ENCODE data around the gene SMYD3. TPM values are rescaled to one million over a fixed set of nuclear protein-coding genes. Genes with fewer than 3 reads are reported as not detected.

The SMYD3 gene
- total and polyA plus RNA-seq, 2 of the 4 experiments (the other 2 are of a cell fraction) = 26.5 to 37.6 TPM

- H3K14ac ChIP-seq (replicated peaks; ENCODE audit: low read depth, low read length) = no peak overlapping the region
- no peak overlapping the region for H2BK5ac ChIP-seq (ENCODE audit: low read depth, low read length, poor library complexity, severe bottlenecking)
- no peak for TF ChIP-seq NFE2L2 (IDR thresholded peaks at IDR 0.05; ENCODE audit: low read depth, low read length)
- TF ChIP-seq BHLHE40 (IDR thresholded peaks at IDR 0.05; ENCODE audit: low read depth, low read length) = no peak
- TF ChIP-seq USF2 (IDR thresholded peaks at IDR 0.05; ENCODE audit: low read depth, low read length) = no peak
- no peak for TF ChIP-seq ELK1 (IDR thresholded peaks at IDR 0.05; ENCODE audit: borderline replicate concordance, low read depth, low read length)
- no peak for TF ChIP-seq FOS (IDR thresholded peaks at IDR 0.05; ENCODE audit: low read depth, low read length)
- H4K8ac ChIP-seq (ENCODE audit: low read depth in 2 of 2, low read length in 2 of 2) = no peak overlapping the region
- no peak overlapping the region for H3K56ac ChIP-seq (ENCODE audit: extremely low read depth, insufficient read depth, low read length)
- H3K9me3 ChIP-seq (ENCODE audit: control insufficient read depth, insufficient read depth, low read length) = no peaks in the 10 kb centered on the region
- no peak overlapping the region for H2AFZ ChIP-seq (replicated peaks; ENCODE audit: low read length, poor library complexity)
- H3K4ac ChIP-seq (ENCODE audit: low read depth, low read length) = no peak overlapping the region
- H3K18ac ChIP-seq (ENCODE audit: low read depth, low read length) = no peak overlapping the region
- H4K20me1 ChIP-seq (ENCODE audit: insufficient read depth, low read length) = no peaks in the 10 kb centered on the region
- dilution Hi-C loops (cut with HindIII; ENCODE audit: low sequenced_read_pairs, unreplicated experiment) = no loop called here
- BruUV-seq (replicated peaks) = no TSS peak
- in situ Hi-C loops (cut with MboI; ENCODE audit: low sequenced_read_pairs) = no loop called here
- no peak overlapping the region for H3K9ac ChIP-seq (ENCODE audit: low read depth, low read length)
- no peak overlapping the region for H4K91ac ChIP-seq (ENCODE audit: insufficient read depth, low read depth, low read length)
- H3K27ac ChIP-seq (ENCODE audit: insufficient read depth, low read length) = no peak overlapping the region
- ATAC-seq (ENCODE audit: low read depth) = no peak
- no peak overlapping the region for H2BK15ac ChIP-seq (ENCODE audit: low read depth, low read length)
- H3K23ac ChIP-seq (ENCODE audit: low read depth, low read length) = no peak overlapping the region
- no peak overlapping the region for H2BK20ac ChIP-seq (ENCODE audit: low read depth, low read length)
- H3K9me1 ChIP-seq (ENCODE audit: insufficient read depth, low read length) = no peaks in the 10 kb centered on the region
- CTCF ChIA-PET = interaction anchor here (0.6 kb wide), 1 partner anchor 191 kb away, joined by 3 read pairs; no protein-coding TSS in a partner anchor
- no peaks in the 10 kb centered on the region for H3K36me3 ChIP-seq (ENCODE audit: control insufficient read depth, insufficient read depth, low read length)
- no peak overlapping the region for H3K4me3 ChIP-seq (ENCODE audit: insufficient read depth, low read depth, low read length)
- H3K79me1 ChIP-seq (ENCODE audit: low read depth in 1 of 2, low read length in 2 of 2) = peaks cover 0 to 3% of the 10 kb centered on the region in 2 experiments; a peak in 1 of 4 replicates
- intact Hi-C loops (cut with micrococcal nuclease) = no loop called here
- H3K4me1 ChIP-seq (ENCODE audit: control insufficient read depth, insufficient read depth, low read length) = no peaks in the 10 kb centered on the region; the same call in 1 of the 2 replicates
- no peak overlapping the region for H2AK9ac ChIP-seq (replicated peaks; ENCODE audit: low read depth, low read length, poor library complexity)
- POLR2A ChIA-PET (ENCODE audit: unreplicated experiment) = no interaction called here
- no peak overlapping the region for H3K4me2 ChIP-seq (ENCODE audit: low read depth, low read length)
- H3K27me3 ChIP-seq (ENCODE audit: control insufficient read depth, insufficient read depth, low read length) = no peaks in the 10 kb centered on the region
- no CpG with 5 or more reads among the region's 2 CpGs for WGBS, 2 experiments (ENCODE audit: extremely low coverage in 2 of 2, insufficient read length in 1 of 2)
- no peak overlapping the region for H4K5ac ChIP-seq (ENCODE audit: low read depth, low read length)
- no peak overlapping the region for H2AK5ac ChIP-seq (ENCODE audit: low read depth, low read length)
- H2BK120ac ChIP-seq (ENCODE audit: low read depth, low read length) = no peak overlapping the region
- DNase-seq = no peak
Measured at GRCh38 chr1:246294263-246294662, 212.8 kb downstream of the SMYD3 start.
